ENCODE measurements around the gene TMEFF1. TPM values are rescaled to one million over a fixed set of nuclear protein-coding genes. Genes with fewer than 3 reads are reported as not detected.

Gene TMEFF1
- total and polyA plus RNA-seq, 8 donors, result 0.09 to 0.32 (median 0.22) TPM; not detected in 4

GRCh38 chr9:100427366-100428263 lies 45.3 kb upstream of the TMEFF1 start:
- FAIRE-seq (no peak), ATAC-seq (peak; percentile 18 to 56 (median 23))
- H3K27ac ChIP-seq, result peak overlapping the region; percentile 28 to 80 (median 68)

GRCh38 chr9:100428871-100429654 lies 43.9 kb upstream of the TMEFF1 start:
- no peaks in the 10 kb centered on the region for H3K36me3 ChIP-seq
- H3K9me3 ChIP-seq, result no peaks in the 10 kb centered on the region
- peak overlapping the region in 2 of 4 donors; percentile 46 to 78 for H3K27ac ChIP-seq
- ATAC-seq (peak in 2 of 4 donors; percentile 26 to 51), DNase-seq (no peak), FAIRE-seq (no peak)
- no peaks in the 10 kb centered on the region for H3K27me3 ChIP-seq
- 66 to 75% methylated on average over 9 of the region's 9 CpGs for whole genome bisulfite sequencing, 2 donors
- no peak overlapping the region for H3K4me3 ChIP-seq
- intact Hi-C loops (cut with DNase I), result no loop called here
- no peak for TF ChIP-seq CTCF (IDR thresholded peaks at IDR 0.05)
- H3K4me1 ChIP-seq, result peaks cover 0 to 17% (median 5%) of the 10 kb centered on the region in 3 donors

More at GRCh38 chr9:100427366-100428263, 45.3 kb upstream of the TMEFF1 start:
- Histone ChIP-seq H3K27me3 (no peaks in the 10 kb centered on the region), H3K4me3 (peak overlapping the region; percentile 48 to 82 (median 76)), H3K9me3 (no peaks in the 10 kb centered on the region), H3K36me3 (no peaks in the 10 kb centered on the region), H3K4me1 (peaks cover 0 to 17% (median 5%) of the 10 kb centered on the region in 3 donors)
- intact Hi-C loops (cut with DNase I), result no loop called here
- no peak for TF ChIP-seq CTCF (IDR thresholded peaks at IDR 0.05)
- peak in 4 of 6 donors; percentile 29 to 81 (median 44) for DNase-seq
- 3 to 11% methylated on average over 19 to 65 of the region's 65 CpGs for WGBS, 2 donors

- Histone ChIP-seq H3K27ac (no peak overlapping the region), H3K36me3 (no peaks in the 10 kb centered on the region), H3K9me3 (no peaks in the 10 kb centered on the region), H3K4me3 (no peak overlapping the region), H3K27me3 (no peaks in the 10 kb centered on the region), H3K4me1 (peaks cover 0 to 17% (median 5%) of the 10 kb centered on the region in 3 donors)
- TF ChIP-seq CTCF (IDR thresholded peaks at IDR 0.05), result no peak
- ATAC-seq, result no peak
- intact Hi-C loops (cut with DNase I), result no loop called here
- WGBS, 2 donors, result 92 to 96% methylated on average over 5 of the region's 5 CpGs
- FAIRE-seq, result no peak
- DNase-seq, result no peak
Observed at GRCh38 chr9:100430286-100430940, 42.5 kb upstream of the TMEFF1 start.

- FAIRE-seq (no peak), ATAC-seq (no peak), DNase-seq (no peak)
- Histone ChIP-seq H3K27ac (no peak overlapping the region), H3K36me3 (no peaks in the 10 kb centered on the region), H3K4me1 (peaks cover 0 to 10% (median 0%) of the 10 kb centered on the region in 3 donors), H3K27me3 (no peaks in the 10 kb centered on the region), H3K9me3 (no peaks in the 10 kb centered on the region), H3K4me3 (no peak overlapping the region)
- no peak for TF ChIP-seq CTCF (IDR thresholded peaks at IDR 0.05)
- 93 to 95% methylated on average over 5 of the region's 5 CpGs for WGBS, 2 donors
- intact Hi-C loops (cut with DNase I), result no loop called here
Observed at GRCh38 chr9:100431886-100432285, 41.1 kb upstream of the TMEFF1 start.
